K562 (cell line): ENCODE measurements around the gene SCGB1A1. TPM values are rescaled to one million over a fixed set of nuclear protein-coding genes. Genes with fewer than 3 reads are reported as not detected.

Source experiments
- ARID1B ChIP-seq: fragments of 450-650 bp; IDR thresholded peaks from 2 replicates; pipeline ENCODE4 v1.6.1; 2016; ENCODE audit warnings: antibody characterized with exemption, mild to moderate bottlenecking, inconsistent platforms
- BCOR ChIP-seq: fragments of 450-650 bp; IDR thresholded peaks from 2 replicates; pipeline ENCODE4 v1.6.1; 2016
- CTBP1 ChIP-seq: fragments of 450-650 bp; IDR thresholded peaks from 2 replicates; pipeline ENCODE4 v1.6.1; 2016; ENCODE audit warnings: borderline replicate concordance
- DPF2 ChIP-seq: fragments of 450-650 bp; IDR thresholded peaks from 2 replicates; pipeline ENCODE4 v1.6.1; 2016
- ETV5 ChIP-seq: sonication (generic); formaldehyde crosslinking; IDR thresholded peaks from 2 replicates; pipeline ENCODE4 v1.4.0; 2020; ENCODE audit warnings: low read depth, mild to moderate bottlenecking, missing genetic modification reagents
- GATAD2A ChIP-seq: fragments of 450-650 bp; IDR thresholded peaks from 2 replicates; pipeline ENCODE4 v1.6.1; 2017
- JUN ChIP-seq, 2 experiments: sonication (generic) in 1 of 2; formaldehyde crosslinking in 1 of 2; IDR thresholded peaks; 2 replicates each; pipeline versions ENCODE4 v1.6.1 to v1.8.0; 2012 to 2022; ENCODE audit warnings: borderline replicate concordance in 2 of 2, mild to moderate bottlenecking in 2 of 2, improper control_type of control experiment in 1 of 2, low read depth in 1 of 2, low read length in 1 of 2, missing genetic modification reagents in 1 of 2
- JUNB ChIP-seq: fragments of 450-650 bp; formaldehyde crosslinking; conservative IDR thresholded peaks from 2 replicates; pipeline ENCODE4 v1.4.0; 2020; ENCODE audit warnings: mild to moderate bottlenecking
- LEF1 ChIP-seq: fragments of 450-650 bp; IDR thresholded peaks from 2 replicates; pipeline ENCODE4 v1.6.1; 2016; ENCODE audit warnings: mild to moderate bottlenecking
- MAFG ChIP-seq: fragments of 450-650 bp; conservative IDR thresholded peaks from 2 replicates; pipeline ENCODE4 v1.6.1; 2016; ENCODE audit warnings: missing genetic modification characterization, missing compliant biosample characterization
- MAFK ChIP-seq: IDR thresholded peaks from 2 replicates; pipeline ENCODE4 v1.6.1; 2011; ENCODE audit warnings: low read length, improper control_type of control experiment
- MYNN ChIP-seq, 2 experiments: sonication (generic); formaldehyde crosslinking in 1 of 2; IDR thresholded peaks; 2 replicates each; pipeline versions ENCODE4 v1.5.0 to v1.6.1; 2016 to 2020; ENCODE audit warnings: antibody characterized with exemption in 1 of 2, missing genetic modification reagents in 1 of 2
- PCBP2 ChIP-seq: fragments of 200-400 bp; formaldehyde crosslinking; IDR thresholded peaks from 2 replicates; pipeline ENCODE4 v1.6.1; 2018; ENCODE audit warnings: low read length, low read depth, mild to moderate bottlenecking, moderate library complexity; ENCODE audit not compliant: poor library complexity, severe bottlenecking
- PHB ChIP-seq: fragments of 250-450 bp; sonication (Bioruptor Pico); IDR thresholded peaks from 2 replicates; pipeline ENCODE4 v1.5.0; 2021
- PYGO2 ChIP-seq: fragments of 450-650 bp; IDR thresholded peaks from 2 replicates; pipeline ENCODE4 v1.6.1; 2016; ENCODE audit warnings: mild to moderate bottlenecking, missing genetic modification characterization, moderate library complexity, missing compliant biosample characterization
- RBM14 ChIP-seq: fragments of 200-400 bp; formaldehyde crosslinking; IDR thresholded peaks from 2 replicates; pipeline ENCODE4 v1.6.1; 2018; ENCODE audit warnings: low read depth, mild to moderate bottlenecking, low read length, moderate library complexity, borderline replicate concordance; ENCODE audit not compliant: insufficient read depth
- SAFB2 ChIP-seq: fragments of 200-400 bp; formaldehyde crosslinking; IDR thresholded peaks from 2 replicates; pipeline ENCODE4 v1.6.1; 2018; ENCODE audit warnings: borderline replicate concordance, low read length, low read depth, moderate library complexity; ENCODE audit not compliant: severe bottlenecking
- SP2 ChIP-seq: IDR thresholded peaks from 2 replicates; pipeline ENCODE4 v1.6.1; 2011; ENCODE audit warnings: mild to moderate bottlenecking, low read depth, low read length, moderate library complexity; ENCODE audit not compliant: poor library complexity, severe bottlenecking; ENCODE audit errors: extremely low read depth
- TBP ChIP-seq: optimal IDR thresholded peaks from 2 replicates; pipeline ENCODE3; 2011; ENCODE audit warnings: low read depth, low read length, improper control_type of control experiment
- TEAD4 ChIP-seq, 2 experiments: sonication (generic) in 1 of 2; formaldehyde crosslinking in 1 of 2; IDR thresholded peaks; 2 replicates each; pipeline versions ENCODE4 v1.6.1 to v1.8.0; 2012 to 2022; ENCODE audit warnings: borderline replicate concordance in 1 of 2, inconsistent platforms in 1 of 2, low read length in 1 of 2, mild to moderate bottlenecking in 1 of 2, missing genetic modification reagents in 1 of 2
- ZC3H11A ChIP-seq: IDR thresholded peaks from 2 replicates; pipeline ENCODE4 v1.6.1; 2012; ENCODE audit warnings: low read depth, low read length, improper control_type of control experiment
- ZNF133 ChIP-seq: fragments of 250-450 bp; sonication (Bioruptor Pico); IDR thresholded peaks from 2 replicates; pipeline ENCODE4 v1.4.0; 2020; ENCODE audit warnings: mild to moderate bottlenecking
- ZNF316 ChIP-seq: fragments of 450-650 bp; IDR thresholded peaks from 2 replicates; pipeline ENCODE4 v1.6.1; 2016
- ZNF589 ChIP-seq: fragments of 200-800 bp; sonication (Bioruptor generic); IDR thresholded peaks from 2 replicates; pipeline ENCODE4 v1.6.1; 2016; ENCODE audit warnings: low read depth, missing genetic modification characterization, missing compliant biosample characterization
- ZNF668 ChIP-seq: fragments of 250-450 bp; sonication (Bioruptor Pico); IDR thresholded peaks from 2 replicates; pipeline ENCODE4 v1.8.0; 2022; ENCODE audit warnings: mild to moderate bottlenecking, inconsistent platforms
- ZNF766 ChIP-seq: fragments of 200-800 bp; sonication (Bioruptor generic); conservative IDR thresholded peaks from 2 replicates; pipeline ENCODE4 v1.6.1; 2016; ENCODE audit warnings: missing genetic modification characterization, missing compliant biosample characterization
- polyA plus RNA-seq, 8 experiments: library from polyadenylated mRNA; depleted of rRNA in 4 of 8; stranded (reverse) in 5 of 8; unstranded in 3 of 8; fragments of >200 nt; fragmentation: Nextera tagmentation in 2 of 8; fragmentation: Illumina TruSeq in 1 of 8; extraction: Ambion mirVana in 2 of 8; extraction: Trizol in 1 of 8; gene quantifications; 2 replicates each; pipeline versions ENCODE4 v1.2.1 to v1.2.3, GENCODE V29; 2011 to 2014; ENCODE audit warnings: inconsistent platforms in 1 of 8, missing spikeins in 1 of 8
- total RNA-seq, 7 experiments: library from RNA; depleted of rRNA in 6 of 7; stranded (reverse); fragments of >200 nt in 6 of 7; fragmentation: Illumina TruSeq in 2 of 7; extraction: Trizol in 2 of 7; gene quantifications; 2 replicates each; pipeline versions ENCODE4 v1.2.1 to v1.2.3, GENCODE V29; 2011 to 2021; ENCODE audit warnings: low replicate concordance in 1 of 7
- TF ChIP-seq, protein P1 (sequence below): fragments of 200-800 bp; sonication (Bioruptor generic); IDR thresholded peaks from 2 replicates; pipeline ENCODE4 v1.6.1; 2017; ENCODE audit warnings: missing genetic modification characterization, missing compliant biosample characterization
- TF ChIP-seq, protein P2 (sequence below): sonication (generic); formaldehyde crosslinking; IDR thresholded peaks from 2 replicates; pipeline ENCODE4 v1.9.0; 2022; ENCODE audit warnings: mild to moderate bottlenecking, missing genetic modification reagents

SCGB1A1 gene
- total and polyA plus RNA-seq, 9 of the 15 experiments (the other 6 are each of a cell fraction or from before 2014, with no cell fraction given), result 0.55 TPM; not detected in 8

DNA sequence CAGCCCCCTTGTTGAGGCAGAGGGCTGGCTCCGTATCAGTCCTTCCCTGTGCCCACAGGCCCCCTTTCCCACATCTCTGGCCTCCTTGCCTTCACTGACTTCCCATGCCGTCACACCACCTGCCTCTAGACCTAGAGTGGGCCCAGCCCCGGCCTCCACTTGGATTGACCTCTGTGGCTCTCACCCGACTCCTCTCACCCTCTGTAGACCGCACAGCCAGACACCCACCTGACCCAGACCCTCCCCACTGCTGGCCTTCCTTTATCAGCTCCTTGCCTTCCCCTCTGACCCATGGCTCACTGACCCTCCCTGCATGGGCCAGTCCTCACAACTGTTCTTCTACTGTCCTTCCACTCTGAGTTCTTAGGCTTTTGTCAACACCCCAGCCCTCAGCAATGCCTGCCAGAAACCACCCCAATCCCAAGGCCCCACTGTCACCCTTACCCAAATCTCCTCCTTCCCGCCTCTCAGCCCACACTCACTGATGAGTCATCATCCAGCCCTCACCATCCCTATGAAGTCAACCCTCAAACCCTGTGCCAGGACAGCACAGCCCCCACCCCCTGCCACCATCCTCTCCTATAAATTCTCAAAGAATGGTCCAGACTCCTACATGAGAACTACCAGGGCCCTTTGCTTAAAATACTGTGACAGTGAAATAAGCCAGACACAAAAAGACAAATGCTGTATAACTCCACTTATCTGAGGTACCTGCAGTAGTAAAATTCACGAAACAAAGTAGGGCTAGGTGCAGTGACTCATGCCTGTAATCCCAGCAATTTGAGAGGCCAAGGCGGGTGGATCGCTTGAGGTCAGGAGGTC lies 53.4 kb downstream of the SCGB1A1 start (continued):
- TF ChIP-seq MYNN (IDR thresholded peaks at IDR 0.05), result 0 out of 2 replicates have a peak, but pooled peaks have one; percentile 42
- no peak for TF ChIP-seq MYNN (CRISPR knock-in tag; IDR thresholded peaks at IDR 0.05)
- peak; percentile 74 for TF ChIP-seq LEF1
- no peak for TF ChIP-seq TEAD4 (IDR thresholded peaks at IDR 0.05; ENCODE audit: low read length)
- TF ChIP-seq TEAD4 (CRISPR knock-in tag; IDR thresholded peaks at IDR 0.05; ENCODE audit: borderline replicate concordance), result 0 out of 2 replicates have a peak, but pooled peaks have one; percentile 19
- TF ChIP-seq BCOR, result no peak
- TF ChIP-seq SP2, result no peak
- 0 out of 2 replicates have a peak, but pooled peaks have one; percentile 33 for TF ChIP-seq ZNF589 (CRISPR knock-in tag)
- no peak for TF ChIP-seq ZC3H11A
- TF ChIP-seq ZNF668 (CRISPR knock-in tag), result no peak
- TF ChIP-seq JUNB, result peak; percentile 92
- TF ChIP-seq ZNF316, result peak; percentile 90
- TF ChIP-seq CTBP1, result peak; percentile 78
- TF ChIP-seq ARID1B, result peak; percentile 89
- no peak for TF ChIP-seq PHB
- no peak for TF ChIP-seq RBM14
- TF ChIP-seq SAFB2, result no peak
- TF ChIP-seq DPF2, result peak; percentile 95
- TF ChIP-seq MAFG (tag), result peak; percentile 70
- no peak for TF ChIP-seq ZNF133
- no peak for TF ChIP-seq MAFK
- TF ChIP-seq TBP, result no peak
- TF ChIP-seq GATAD2A, result peak; percentile 70; the same call in 1 of the 2 replicates
- peak; percentile 57; the same call in 1 of the 2 replicates for TF ChIP-seq ZNF766 (CRISPR knock-in tag)
- TF ChIP-seq PCBP2, result no peak
- no peak for TF ChIP-seq PYGO2 (tag)
- TF ChIP-seq, protein P1, sequence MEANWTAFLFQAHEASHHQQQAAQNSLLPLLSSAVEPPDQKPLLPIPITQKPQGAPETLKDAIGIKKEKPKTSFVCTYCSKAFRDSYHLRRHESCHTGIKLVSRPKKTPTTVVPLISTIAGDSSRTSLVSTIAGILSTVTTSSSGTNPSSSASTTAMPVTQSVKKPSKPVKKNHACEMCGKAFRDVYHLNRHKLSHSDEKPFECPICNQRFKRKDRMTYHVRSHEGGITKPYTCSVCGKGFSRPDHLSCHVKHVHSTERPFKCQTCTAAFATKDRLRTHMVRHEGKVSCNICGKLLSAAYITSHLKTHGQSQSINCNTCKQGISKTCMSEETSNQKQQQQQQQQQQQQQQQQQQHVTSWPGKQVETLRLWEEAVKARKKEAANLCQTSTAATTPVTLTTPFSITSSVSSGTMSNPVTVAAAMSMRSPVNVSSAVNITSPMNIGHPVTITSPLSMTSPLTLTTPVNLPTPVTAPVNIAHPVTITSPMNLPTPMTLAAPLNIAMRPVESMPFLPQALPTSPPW, result 0 out of 2 replicates have a peak, but pooled peaks have one; percentile 26
- peak; percentile 78 for TF ChIP-seq JUN (IDR thresholded peaks at IDR 0.05; ENCODE audit: borderline replicate concordance, low read depth, low read length)
- TF ChIP-seq JUN (CRISPR knock-in tag; IDR thresholded peaks at IDR 0.05; ENCODE audit: borderline replicate concordance), result no peak
- TF ChIP-seq, protein P2, sequence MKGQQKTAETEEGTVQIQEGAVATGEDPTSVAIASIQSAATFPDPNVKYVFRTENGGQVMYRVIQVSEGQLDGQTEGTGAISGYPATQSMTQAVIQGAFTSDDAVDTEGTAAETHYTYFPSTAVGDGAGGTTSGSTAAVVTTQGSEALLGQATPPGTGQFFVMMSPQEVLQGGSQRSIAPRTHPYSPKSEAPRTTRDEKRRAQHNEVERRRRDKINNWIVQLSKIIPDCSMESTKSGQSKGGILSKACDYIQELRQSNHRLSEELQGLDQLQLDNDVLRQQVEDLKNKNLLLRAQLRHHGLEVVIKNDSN, result no peak
- TF ChIP-seq ETV5, result peak; percentile 17; the same call in 1 of the 2 replicates
